GM23338 (cell line): ENCODE results near the gene BTLA.

Experiments used
- CTCF ChIP-seq, 2 experiments: fragments of 200-600 bp in 1 of 2; sonication (generic) in 1 of 2; conservative IDR thresholded peaks; 2 replicates each; pipeline versions ENCODE4 v1.5.1 to v1.6.1; 2016 to 2017; ENCODE audit warnings: antibody characterized with exemption in 2 of 2, low read depth in 2 of 2, mild to moderate bottlenecking in 2 of 2, moderate library complexity in 1 of 2
- EZH2phosphoT487 ChIP-seq: fragments of 200-600 bp; sonication (generic); IDR thresholded peaks from one replicate; pipeline ENCODE4 v1.8.1; 2018; ENCODE audit warnings: antibody characterized with exemption; ENCODE audit not compliant: unreplicated experiment
- POLR2AphosphoS5 ChIP-seq: IDR thresholded peaks from 2 replicates; pipeline ENCODE4 v1.6.1; 2016; ENCODE audit warnings: antibody characterized with exemption, low read depth

- TF ChIP-seq CTCF (conservative IDR thresholded peaks at IDR 0.05; ENCODE audit: low read depth in 2 of 2) (no peak), POLR2AphosphoS5 (no peak), EZH2phosphoT487 (no peak)
Measured at GRCh38 chr3:112445839-112446238, 53.4 kb downstream of the BTLA start.
